HEK293 (cell line): ENCODE data around the gene BTF3L4.

ENCODE experiments used
- FEZF1 ChIP-seq: fragments of 450-650 bp; formaldehyde crosslinking; IDR thresholded peaks from 2 replicates; pipeline ENCODE4 v1.5.1; 2016; ENCODE audit warnings: missing biosample characterization, missing genetic modification characterization
- HOXC10 ChIP-seq: sonication (generic); formaldehyde crosslinking; IDR thresholded peaks from 2 replicates; pipeline ENCODE4 v1.8.1; 2023; ENCODE audit warnings: mild to moderate bottlenecking, missing genetic modification reagents
- KLF1 ChIP-seq: fragments of 450-650 bp; formaldehyde crosslinking; IDR thresholded peaks from 2 replicates; pipeline ENCODE4 v1.5.1; 2016; ENCODE audit warnings: missing biosample characterization, missing genetic modification characterization
- PBX3 ChIP-seq: sonication (generic); formaldehyde crosslinking; IDR thresholded peaks from 2 replicates; pipeline ENCODE4 v1.8.1; 2022; ENCODE audit warnings: mild to moderate bottlenecking, moderate library complexity, missing genetic modification reagents
- PRDM2 ChIP-seq: fragments of 450-650 bp; formaldehyde crosslinking; IDR thresholded peaks from 2 replicates; pipeline ENCODE4 v1.5.1; 2016; ENCODE audit warnings: missing biosample characterization, missing genetic modification characterization, borderline replicate concordance
- RBAK ChIP-seq: fragments of 450-650 bp; formaldehyde crosslinking; IDR thresholded peaks from 2 replicates; pipeline ENCODE4 v1.5.1; 2016; ENCODE audit warnings: missing biosample characterization, missing genetic modification characterization
- SCRT2 ChIP-seq: fragments of 450-650 bp; formaldehyde crosslinking; IDR thresholded peaks from 2 replicates; pipeline ENCODE4 v1.5.1; 2016; ENCODE audit warnings: missing biosample characterization, missing genetic modification characterization
- ZBTB26 ChIP-seq: fragments of 450-650 bp; formaldehyde crosslinking; optimal IDR thresholded peaks from 2 replicates; pipeline ENCODE3; 2016; ENCODE audit warnings: missing biosample characterization, mild to moderate bottlenecking, missing genetic modification characterization
- ZBTB7A ChIP-seq: fragments of 450-650 bp; formaldehyde crosslinking; IDR thresholded peaks from 2 replicates; pipeline ENCODE4 v1.5.1; 2016; ENCODE audit warnings: low read depth, missing biosample characterization, missing genetic modification characterization
- ZFHX2 ChIP-seq: fragments of 450-650 bp; formaldehyde crosslinking; conservative IDR thresholded peaks from 2 replicates; pipeline ENCODE4 v1.5.1; 2016; ENCODE audit warnings: missing biosample characterization, missing genetic modification characterization
- ZFP3 ChIP-seq: fragments of 450-650 bp; formaldehyde crosslinking; IDR thresholded peaks from 2 replicates; pipeline ENCODE4 v1.5.1; 2016; ENCODE audit warnings: low read depth, missing biosample characterization, missing genetic modification characterization
- ZNF112 ChIP-seq: fragments of 450-650 bp; formaldehyde crosslinking; IDR thresholded peaks from 2 replicates; pipeline ENCODE4 v1.5.0; 2017; ENCODE audit warnings: missing biosample characterization, missing genetic modification characterization
- ZNF132 ChIP-seq: fragments of 450-650 bp; formaldehyde crosslinking; IDR thresholded peaks from 2 replicates; pipeline ENCODE4 v1.5.1; 2017; ENCODE audit warnings: missing biosample characterization, missing genetic modification characterization, borderline replicate concordance
- ZNF133 ChIP-seq: fragments of 450-650 bp; formaldehyde crosslinking; IDR thresholded peaks from 2 replicates; pipeline ENCODE4 v1.5.1; 2016; ENCODE audit warnings: missing biosample characterization, missing genetic modification characterization
- ZNF24 ChIP-seq: fragments of 450-650 bp; formaldehyde crosslinking; IDR thresholded peaks from 2 replicates; pipeline ENCODE4 v1.5.1; 2016; ENCODE audit warnings: missing biosample characterization, missing genetic modification characterization
- ZNF48 ChIP-seq: fragments of 450-650 bp; formaldehyde crosslinking; IDR thresholded peaks from 2 replicates; pipeline ENCODE4 v1.5.1; 2016; ENCODE audit warnings: missing biosample characterization, missing genetic modification characterization
- ZNF501 ChIP-seq: fragments of 450-650 bp; formaldehyde crosslinking; IDR thresholded peaks from 2 replicates; pipeline ENCODE4 v1.5.1; 2016; ENCODE audit warnings: missing biosample characterization, missing genetic modification characterization
- ZNF629 ChIP-seq: fragments of 450-650 bp; formaldehyde crosslinking; IDR thresholded peaks from 2 replicates; pipeline ENCODE4 v1.5.1; 2017; ENCODE audit warnings: missing biosample characterization, missing genetic modification characterization
- ZNF692 ChIP-seq: fragments of 450-650 bp; formaldehyde crosslinking; IDR thresholded peaks from 2 replicates; pipeline ENCODE4 v1.5.1; 2016; ENCODE audit warnings: missing biosample characterization, missing genetic modification characterization
- ZNF704 ChIP-seq: fragments of 450-650 bp; formaldehyde crosslinking; IDR thresholded peaks from 2 replicates; pipeline ENCODE4 v1.5.1; 2016; ENCODE audit warnings: missing biosample characterization, missing genetic modification characterization
- ZNF76 ChIP-seq: fragments of 450-650 bp; formaldehyde crosslinking; IDR thresholded peaks from 2 replicates; pipeline ENCODE4; 2016; ENCODE audit warnings: low read depth, missing biosample characterization, missing genetic modification characterization, borderline replicate concordance
- ZNF768 ChIP-seq: fragments of 450-650 bp; formaldehyde crosslinking; IDR thresholded peaks from 2 replicates; pipeline ENCODE4 v1.5.1; 2018; ENCODE audit warnings: missing biosample characterization, mild to moderate bottlenecking, missing genetic modification characterization
- ZNF792 ChIP-seq: fragments of 450-650 bp; formaldehyde crosslinking; IDR thresholded peaks from 2 replicates; pipeline ENCODE4 v1.5.1; 2016; ENCODE audit warnings: missing biosample characterization, missing genetic modification characterization
- ZNF830 ChIP-seq: fragments of 450-650 bp; IDR thresholded peaks from 2 replicates; pipeline ENCODE4 v1.5.0; 2018; ENCODE audit warnings: missing biosample characterization, missing genetic modification characterization, low read depth, mild to moderate bottlenecking, moderate library complexity

The BTF3L4 gene

GRCh38 chr1:52056163-52056936, at the start of gene BTF3L4 (continued):
- TF ChIP-seq PRDM2 (tag by site-specific recombination) (peak; percentile 69; the same call in 1 of the 2 replicates), ZNF24 (tag by site-specific recombination) (no peak), ZNF48 (tag by site-specific recombination) (no peak), FEZF1 (no peak), HOXC10 (CRISPR knock-in tag) (no peak), ZNF692 (peak; percentile 43), ZNF112 (tag by site-specific recombination) (no peak), ZNF792 (peak; percentile 65; the same call in 1 of the 2 replicates), KLF1 (tag by site-specific recombination) (peak; percentile 94), ZBTB7A (peak; percentile 84), ZNF132 (no peak), ZFHX2 (tag by site-specific recombination) (peak; percentile 93), SCRT2 (peak; percentile 98), ZNF830 (tag by site-specific recombination) (no peak), ZNF76 (tag by site-specific recombination) (no peak), ZNF133 (tag by site-specific recombination) (no peak), PBX3 (0 out of 2 replicates have a peak, but pooled peaks have one; percentile 31), RBAK (tag by site-specific recombination) (no peak), ZFP3 (tag by site-specific recombination) (no peak), ZNF629 (tag by site-specific recombination) (no peak), ZBTB26 (peak; percentile 68), ZNF501 (peak; percentile 80), ZNF704 (tag by site-specific recombination) (no peak; the same call in 1 of the 2 replicates), ZNF768 (tag by site-specific recombination) (peak; percentile 74; the same call in 1 of the 2 replicates)
